DOHH2 (cell line): ENCODE measurements around the gene TNS4.

Source experiments
- CTCF ChIP-seq: fragments of 200-600 bp; sonication (generic); IDR thresholded peaks from one replicate; pipeline ENCODE4 v1.5.1; 2014; ENCODE audit warnings: antibody characterized with exemption, mild to moderate bottlenecking, low read depth, low read length; ENCODE audit not compliant: poor library complexity, severe bottlenecking
- EZH2phosphoT487 ChIP-seq: fragments of 200-600 bp; sonication (generic); IDR thresholded peaks from 2 replicates; pipeline ENCODE4 v1.6.1; 2017; ENCODE audit warnings: borderline replicate concordance, mild to moderate bottlenecking, antibody characterized with exemption, low read length, moderate library complexity, mixed read lengths

- TF ChIP-seq CTCF (no peak), EZH2phosphoT487 (no peak)
These were observed 29.1 kb upstream of the TNS4 start for GRCh38 chr17:40530531-40530994.
